Adrenal gland (tissue), 5 donors: Measurements from ENCODE around the gene GPR45.

Source experiments
- POLR2A ChIP-seq, 2 donors: fragments of 450-650 bp; IDR thresholded peaks; one replicate each; pipeline ENCODE4 v1.6.1; 2017; ENCODE audit warnings: antibody characterized with exemption in 2 of 2, mild to moderate bottlenecking in 2 of 2, moderate library complexity in 1 of 2
- TF ChIP-seq, protein P1 (sequence below), 6 experiments: fragments of 450-650 bp in 4 of 6; fragments of 200-600 bp in 2 of 6; sonication (generic) in 1 of 6; IDR thresholded peaks; 1 replicate in 5 of 6; 2 replicates in 1 of 6; pipeline versions ENCODE4 v1.5.1 to v1.8.0; 2016 to 2021; ENCODE audit warnings: antibody characterized with exemption in 6 of 6, mild to moderate bottlenecking in 2 of 6, moderate library complexity in 1 of 6
- donor health status: DM: no; HTN: no; CAD: no.

DNA sequence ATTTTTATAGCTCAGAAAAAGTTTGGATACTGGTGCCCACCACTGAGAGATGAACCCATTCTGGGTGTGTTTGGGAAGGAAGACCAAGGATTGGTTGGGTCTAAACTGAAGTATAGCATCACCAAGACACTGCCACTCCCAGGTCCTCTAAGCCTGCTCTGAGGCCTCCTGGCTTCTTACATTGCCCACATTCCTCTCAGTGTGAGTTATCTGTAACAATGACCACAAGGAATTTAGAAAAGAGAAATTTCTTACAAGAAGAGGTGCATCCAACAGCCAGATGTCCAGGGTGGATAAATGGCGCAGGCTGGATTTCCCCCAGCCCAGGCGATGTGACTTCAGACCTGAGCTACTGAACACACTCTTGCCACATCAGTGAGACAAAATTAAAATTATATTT is 1.6 kb upstream of the GPR45 start:
- TF ChIP-seq, protein P1, sequence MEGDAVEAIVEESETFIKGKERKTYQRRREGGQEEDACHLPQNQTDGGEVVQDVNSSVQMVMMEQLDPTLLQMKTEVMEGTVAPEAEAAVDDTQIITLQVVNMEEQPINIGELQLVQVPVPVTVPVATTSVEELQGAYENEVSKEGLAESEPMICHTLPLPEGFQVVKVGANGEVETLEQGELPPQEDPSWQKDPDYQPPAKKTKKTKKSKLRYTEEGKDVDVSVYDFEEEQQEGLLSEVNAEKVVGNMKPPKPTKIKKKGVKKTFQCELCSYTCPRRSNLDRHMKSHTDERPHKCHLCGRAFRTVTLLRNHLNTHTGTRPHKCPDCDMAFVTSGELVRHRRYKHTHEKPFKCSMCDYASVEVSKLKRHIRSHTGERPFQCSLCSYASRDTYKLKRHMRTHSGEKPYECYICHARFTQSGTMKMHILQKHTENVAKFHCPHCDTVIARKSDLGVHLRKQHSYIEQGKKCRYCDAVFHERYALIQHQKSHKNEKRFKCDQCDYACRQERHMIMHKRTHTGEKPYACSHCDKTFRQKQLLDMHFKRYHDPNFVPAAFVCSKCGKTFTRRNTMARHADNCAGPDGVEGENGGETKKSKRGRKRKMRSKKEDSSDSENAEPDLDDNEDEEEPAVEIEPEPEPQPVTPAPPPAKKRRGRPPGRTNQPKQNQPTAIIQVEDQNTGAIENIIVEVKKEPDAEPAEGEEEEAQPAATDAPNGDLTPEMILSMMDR (IDR thresholded peaks at IDR 0.05): no peak
- TF ChIP-seq POLR2A (IDR thresholded peaks at IDR 0.05): no peak
